IPS-18c (cell line): ENCODE measurements around the gene ARHGAP18.

Source experiments
- H3K4me3 ChIP-seq: 2 replicates; pipeline ENCODE4 v1.7.0; 2013; ENCODE audit warnings: low read depth, mild to moderate bottlenecking, low read length, moderate library complexity; ENCODE audit not compliant: insufficient read depth
- H3K9me3 ChIP-seq: one replicate; pipeline ENCODE4 v1.6.1; 2013; ENCODE audit warnings: mild to moderate bottlenecking, low read length, moderate library complexity; ENCODE audit not compliant: control insufficient read depth, insufficient read depth

The ARHGAP18 gene

GRCh38 chr6:129643968-129644367, 66.0 kb downstream of the ARHGAP18 start:
- Histone ChIP-seq H3K9me3 (no peaks in the 10 kb centered on the region), H3K4me3 (no peak overlapping the region)

- Histone ChIP-seq H3K4me3 (no peak overlapping the region), H3K9me3 (no peaks in the 10 kb centered on the region)
Measured at GRCh38 chr6:129643176-129643575, 66.8 kb downstream of the ARHGAP18 start.

DNA sequence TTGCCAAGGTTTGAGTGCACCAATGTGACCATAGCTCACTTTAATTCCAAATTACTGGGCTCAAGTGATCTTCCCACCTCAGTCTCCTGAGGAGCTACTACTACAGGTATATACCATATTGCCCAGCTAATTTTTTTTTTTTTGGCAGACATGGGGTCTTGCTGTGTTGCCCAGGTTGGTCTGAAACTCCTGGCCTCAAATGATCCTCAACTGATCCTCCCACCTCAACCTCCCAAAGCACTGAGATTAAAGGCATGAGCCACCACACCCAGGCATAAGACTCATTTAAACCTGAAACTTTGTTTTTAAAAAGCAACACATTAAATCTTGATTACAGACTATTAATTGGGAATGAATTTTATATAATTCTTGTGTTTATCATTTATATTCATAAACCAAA, 67.7 kb downstream of the ARHGAP18 start:
- Histone ChIP-seq H3K9me3 (no peaks in the 10 kb centered on the region), H3K4me3 (no peak overlapping the region)

DNA sequence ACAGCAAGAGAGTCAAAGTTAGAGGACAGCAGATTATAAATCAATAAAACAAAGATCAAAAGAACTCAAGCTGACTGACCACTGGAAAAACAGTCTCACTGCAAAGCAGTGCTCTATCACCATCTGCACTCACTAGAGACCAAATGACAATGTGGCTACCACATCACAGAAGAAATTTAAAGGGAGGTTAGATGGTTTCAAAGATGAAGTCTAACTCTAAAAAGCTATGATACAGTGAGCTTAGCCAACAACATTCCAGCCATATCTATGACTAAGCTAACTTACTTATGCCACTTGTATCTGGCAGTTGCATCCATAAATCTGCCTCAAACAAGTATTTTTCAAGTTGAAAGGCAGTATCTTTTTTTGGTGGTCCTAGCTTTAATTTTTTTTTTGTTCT, 68.6 kb downstream of the ARHGAP18 start:
- Histone ChIP-seq H3K9me3 (no peaks in the 10 kb centered on the region), H3K4me3 (no peak overlapping the region)

DNA sequence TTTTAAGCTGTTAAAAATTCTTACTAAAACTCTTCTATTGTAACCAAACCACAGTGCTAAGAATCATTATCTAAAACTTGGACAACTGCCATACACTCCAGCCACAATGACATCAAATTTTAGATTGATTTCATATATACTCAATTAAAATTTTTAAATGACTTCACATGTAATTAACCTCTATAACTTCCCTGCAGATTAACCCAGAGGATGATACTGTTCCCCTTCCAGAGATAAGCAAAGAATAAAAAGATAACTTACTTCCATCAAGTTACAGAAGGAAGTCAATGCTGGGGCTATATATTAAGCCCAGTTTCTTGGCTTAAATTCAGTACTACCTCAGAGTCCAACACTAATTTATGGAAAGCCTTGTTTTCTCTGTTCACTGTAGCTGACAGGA, 71.3 kb downstream of the ARHGAP18 start:
- Histone ChIP-seq H3K9me3 (no peaks in the 10 kb centered on the region), H3K4me3 (no peak overlapping the region)

DNA sequence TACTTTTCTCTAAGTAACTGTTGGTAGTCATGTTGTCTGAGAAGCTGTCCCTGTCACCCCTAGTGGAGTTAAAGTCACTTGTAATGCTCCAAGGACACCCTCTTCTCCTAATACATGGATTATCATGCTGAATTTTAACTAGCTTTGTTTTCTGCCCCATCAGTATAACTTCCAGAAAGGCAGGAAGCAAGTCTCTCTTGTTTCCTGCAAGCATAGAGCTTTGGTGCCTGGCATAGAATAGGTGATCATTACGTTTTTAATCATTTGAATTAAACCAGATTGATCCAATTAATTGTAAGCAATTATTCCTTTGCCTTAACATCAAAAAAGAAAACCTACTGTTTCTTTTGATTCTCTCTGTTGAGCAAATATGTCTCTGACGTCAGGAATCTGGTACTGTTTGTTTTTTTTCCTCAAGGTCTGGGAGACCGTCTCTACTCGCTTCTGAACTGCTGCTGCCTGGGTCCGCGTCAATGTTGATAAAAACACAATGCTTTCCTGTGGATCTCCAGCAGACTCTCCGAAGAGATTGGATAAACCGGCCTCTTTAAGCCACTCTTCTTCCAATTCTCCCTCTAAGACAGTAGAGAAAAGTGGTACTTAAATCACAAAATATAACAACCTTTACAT, 71.8 kb downstream of the ARHGAP18 start:
- no peaks in the 10 kb centered on the region for H3K9me3 ChIP-seq
- no peak overlapping the region for H3K4me3 ChIP-seq

DNA sequence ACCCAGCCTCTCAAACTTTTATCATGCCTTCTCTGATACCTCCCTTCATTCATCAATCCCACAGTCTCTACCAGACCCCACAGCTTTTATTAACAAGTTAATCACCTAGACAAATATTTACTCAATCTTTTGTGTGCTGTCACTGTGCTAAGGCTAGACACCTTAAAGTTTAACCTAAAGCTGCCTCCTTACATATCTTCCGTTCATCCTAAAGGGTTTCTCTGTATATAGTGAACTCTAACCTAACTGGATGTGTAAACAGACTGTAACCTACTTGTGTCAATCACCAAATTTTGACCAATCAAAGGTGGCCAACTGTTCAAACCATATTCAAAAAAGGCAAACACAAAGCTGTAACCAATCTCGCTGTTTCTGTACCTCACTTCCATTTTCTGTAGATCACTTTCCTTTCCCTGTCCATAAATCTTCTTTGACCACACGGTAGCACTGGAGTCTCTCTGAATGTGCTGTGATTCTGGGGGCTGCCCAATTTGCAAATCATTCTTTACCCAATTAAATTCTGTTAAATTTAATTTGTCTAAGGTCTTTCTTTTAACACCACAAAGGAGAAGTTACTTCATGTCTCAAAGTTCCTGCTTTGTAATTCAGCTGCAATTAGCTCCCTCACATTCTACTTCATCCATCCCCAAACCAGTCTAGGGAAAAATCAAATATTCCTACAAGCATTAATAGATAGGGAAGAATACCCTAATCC, 72.5 kb downstream of the ARHGAP18 start:
- Histone ChIP-seq H3K9me3 (no peaks in the 10 kb centered on the region), H3K4me3 (no peak overlapping the region)

DNA sequence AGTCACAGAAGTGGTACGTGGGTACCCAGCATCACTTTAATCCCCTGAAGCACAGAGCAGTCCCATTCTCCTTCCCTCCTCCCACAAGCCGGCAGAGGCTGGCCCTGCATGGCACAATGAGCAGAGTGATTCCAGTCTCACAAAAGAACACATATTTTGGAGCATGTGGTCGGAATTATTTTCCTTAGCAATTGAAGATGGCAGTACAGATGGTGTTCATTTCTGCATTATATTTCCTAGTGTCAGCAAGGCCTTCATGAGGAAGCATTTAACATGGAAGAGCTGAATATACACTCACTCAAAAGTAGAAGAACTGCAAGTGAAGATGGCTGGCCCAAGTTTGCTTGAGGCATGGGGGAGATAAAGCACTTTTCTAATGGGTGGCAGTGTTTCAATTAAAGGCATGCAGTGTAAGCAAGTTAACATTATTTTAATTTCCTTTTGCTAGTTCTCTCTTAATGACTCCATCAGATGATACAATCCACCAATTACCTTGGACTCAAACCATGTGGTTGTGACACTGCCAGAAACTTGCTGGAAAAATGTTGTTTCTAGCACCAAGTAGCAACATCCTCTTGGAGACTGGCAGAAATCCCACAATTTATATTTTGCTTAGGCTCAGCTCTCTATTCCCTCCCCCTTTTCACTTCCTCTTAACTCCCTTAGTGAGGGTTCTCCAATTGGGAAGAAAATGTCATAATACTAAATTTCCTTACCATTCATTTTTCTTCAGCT, 74.4 kb downstream of the ARHGAP18 start:
- no peaks in the 10 kb centered on the region for H3K9me3 ChIP-seq
- no peak overlapping the region for H3K4me3 ChIP-seq

GRCh38 chr6:129634411-129635230, 75.4 kb downstream of the ARHGAP18 start:
- no peaks in the 10 kb centered on the region for H3K9me3 ChIP-seq
- no peak overlapping the region for H3K4me3 ChIP-seq

GRCh38 chr6:129633529-129633928, 76.4 kb downstream of the ARHGAP18 start:
- Histone ChIP-seq H3K4me3 (no peak overlapping the region), H3K9me3 (no peaks in the 10 kb centered on the region)

DNA sequence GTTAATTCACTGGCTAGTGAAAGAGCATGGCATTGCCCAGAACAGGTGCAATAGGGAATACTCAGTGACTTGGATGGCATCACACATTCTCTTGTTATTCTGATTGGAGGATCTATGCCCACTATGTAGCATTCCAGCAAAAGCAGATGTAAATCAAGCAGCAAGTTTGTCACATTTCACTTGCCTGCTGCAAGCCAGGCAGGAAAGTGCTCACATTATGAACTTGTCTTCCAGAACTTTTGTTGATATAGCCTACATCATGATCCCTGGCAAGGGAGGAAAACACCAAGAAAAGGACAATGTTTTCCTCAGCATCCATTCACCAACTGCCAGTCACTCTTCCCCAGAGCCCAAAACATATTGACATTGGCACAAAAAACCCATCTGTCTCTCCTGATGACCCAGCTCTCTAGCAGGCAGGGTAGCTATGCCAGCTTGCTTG, 77.8 kb downstream of the ARHGAP18 start:
- no peaks in the 10 kb centered on the region for H3K9me3 ChIP-seq
- H3K4me3 ChIP-seq = no peak overlapping the region

- no peaks in the 10 kb centered on the region for H3K9me3 ChIP-seq
- no peak overlapping the region for H3K4me3 ChIP-seq
Measured at GRCh38 chr6:129631070-129631469, 78.9 kb downstream of the ARHGAP18 start.

GRCh38 chr6:129630596-129630995, 79.4 kb downstream of the ARHGAP18 start:
- H3K9me3 ChIP-seq = no peaks in the 10 kb centered on the region
- no peak overlapping the region for H3K4me3 ChIP-seq

DNA sequence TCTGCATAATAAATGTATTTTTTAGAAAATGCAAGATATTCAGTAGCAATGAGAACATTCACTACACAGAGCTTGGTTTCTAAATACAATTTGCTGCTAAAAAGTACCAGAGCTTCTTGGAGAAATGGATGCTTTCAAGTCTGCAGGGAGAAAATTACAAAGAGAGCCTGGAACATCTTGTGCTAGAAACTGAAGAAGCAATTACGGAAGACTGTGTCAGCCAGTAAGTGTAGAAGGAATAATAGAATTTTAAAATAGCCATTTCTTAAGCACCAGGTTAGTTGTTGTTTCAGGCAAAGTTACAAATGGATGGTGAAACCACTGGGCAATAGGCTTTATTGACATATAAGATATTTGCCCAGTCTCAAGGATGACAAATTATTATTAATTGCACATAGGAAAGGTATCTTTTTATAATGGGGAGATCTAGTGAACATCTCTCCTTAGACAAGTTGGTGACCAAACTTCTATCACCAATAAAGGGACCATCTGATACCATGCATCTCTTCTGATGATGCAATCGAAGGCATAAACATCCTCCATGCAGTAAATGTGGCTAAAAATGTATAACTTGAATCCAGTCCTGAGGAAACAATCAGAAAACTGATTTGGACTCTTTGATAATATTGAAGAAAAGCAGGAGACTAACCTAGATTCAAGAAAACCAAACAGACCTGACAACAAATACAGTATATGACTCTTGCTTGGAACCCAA, 81.7 kb downstream of the ARHGAP18 start:
- no peaks in the 10 kb centered on the region for H3K9me3 ChIP-seq
- no peak overlapping the region for H3K4me3 ChIP-seq

DNA sequence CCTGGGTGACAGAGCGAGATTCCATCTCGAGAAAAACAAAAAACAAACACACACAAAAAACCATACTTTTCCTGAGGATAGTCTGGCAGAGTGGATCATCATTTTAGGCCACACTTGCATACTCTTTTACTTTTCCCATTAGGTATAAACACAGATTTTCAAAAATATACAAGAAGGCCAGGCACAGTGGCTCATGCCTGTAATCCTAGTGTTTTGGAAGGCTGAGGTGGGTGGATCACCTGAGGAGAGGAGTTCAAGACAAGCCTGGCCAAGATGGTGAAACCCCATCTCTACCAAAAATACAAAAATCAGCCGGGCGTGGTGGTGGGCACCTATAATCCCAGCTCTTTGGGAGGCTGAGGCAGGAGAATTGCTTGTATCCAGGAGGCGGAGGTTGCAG, 85.5 kb downstream of the ARHGAP18 start:
- Histone ChIP-seq H3K4me3 (no peak overlapping the region), H3K9me3 (no peaks in the 10 kb centered on the region)

- H3K9me3 ChIP-seq = no peaks in the 10 kb centered on the region
- H3K4me3 ChIP-seq = no peak overlapping the region
Measured at GRCh38 chr6:129623008-129623732, 86.8 kb downstream of the ARHGAP18 start.
